KBM-7 (cell line): ENCODE results near the gene SRSF1.
"Not testable (repeated sequence)": the region's sequence is repeated elsewhere in the genome, so short reads cannot be mapped to it uniquely, and the experiment has no call there.

Source experiments
- DNase-seq: peaks from one replicate; pipeline ENCODE4 v3.0.0-alpha.2; 2015
- in situ Hi-C: fragments of 300-500 bp; cut with MboI; formaldehyde crosslinking; loops from 2 replicates; pipeline ENCODE4 v1.14.3; 2020; ENCODE audit warnings: low sequenced_read_pairs, low pct_unique_long_range_greater_than_20kb, mixed read lengths

The SRSF1 gene

GRCh38 chr17:58006924-58007780 lies at the start of gene SRSF1:
TSS of gene SRSF1 (minus strand) at chr17:58007246. CDS start at chr17:58007137, 109 bp downstream.
- in situ Hi-C loops = no loop called here
- peak; percentile 98 for DNase-seq

- in situ Hi-C loops = no loop called here
- DNase-seq = no peak
Observed at GRCh38 chr17:58056476-58056875, 49.4 kb upstream of the SRSF1 start.

- DNase-seq = no peak
- in situ Hi-C loops = no loop called here
Observed at GRCh38 chr17:58054641-58055040, 47.6 kb upstream of the SRSF1 start.

- DNase-seq = no peak
- in situ Hi-C loops = no loop called here
Observed at GRCh38 chr17:58052945-58053715, 46.1 kb upstream of the SRSF1 start.

- in situ Hi-C loops = no loop called here
- DNase-seq = no peak
Observed at GRCh38 chr17:58052407-58052806, 45.4 kb upstream of the SRSF1 start.

GRCh38 chr17:58051468-58051867 lies 44.4 kb upstream of the SRSF1 start:
- no peak for DNase-seq
- in situ Hi-C loops = no loop called here

- in situ Hi-C loops = no loop called here
- no peak for DNase-seq
Observed at GRCh38 chr17:58050966-58051365, 43.9 kb upstream of the SRSF1 start.

- in situ Hi-C loops = no loop called here
- DNase-seq = no peak
Observed at GRCh38 chr17:58049533-58049932, 42.5 kb upstream of the SRSF1 start.

GRCh38 chr17:58047376-58048150 lies 40.5 kb upstream of the SRSF1 start:
- in situ Hi-C loops = no loop called here
- DNase-seq = no peak

GRCh38 chr17:58046239-58047094 lies 39.4 kb upstream of the SRSF1 start:
- no peak for DNase-seq

GRCh38 chr17:58044256-58044655 lies 37.2 kb upstream of the SRSF1 start:
- DNase-seq, in situ Hi-C loops: not testable (repeated sequence)

More at GRCh38 chr17:58046239-58047094, 39.4 kb upstream of the SRSF1 start:
- in situ Hi-C loops = no loop called here

GRCh38 chr17:58043221-58044181 lies 36.5 kb upstream of the SRSF1 start:
- in situ Hi-C loops = no loop called here

GRCh38 chr17:58041161-58041560 lies 34.1 kb upstream of the SRSF1 start:
- in situ Hi-C loops = no loop called here
- no peak for DNase-seq

More at GRCh38 chr17:58043221-58044181, 36.5 kb upstream of the SRSF1 start:
- no peak for DNase-seq

- DNase-seq = no peak
- in situ Hi-C loops = no loop called here
Observed at GRCh38 chr17:58040386-58040785, 33.3 kb upstream of the SRSF1 start.

- DNase-seq = no peak
- in situ Hi-C loops = no loop called here
Observed at GRCh38 chr17:58039975-58040374, 32.9 kb upstream of the SRSF1 start.

GRCh38 chr17:58032691-58033415 lies 25.8 kb upstream of the SRSF1 start:
- in situ Hi-C loops = no loop called here
- no peak for DNase-seq

- DNase-seq = no peak
- in situ Hi-C loops = no loop called here
Observed at GRCh38 chr17:58028578-58028977, 21.5 kb upstream of the SRSF1 start.
